GM19193 (cell line): ENCODE data around the gene EIF3I.
A peak's percentile ranks its signal among the peaks of the same experiment; 100 is the strongest.

Experiments
- POLR2A ChIP-seq: IDR thresholded peaks from 4 replicates; pipeline ENCODE4 v1.6.1; 2011; ENCODE audit not compliant: insufficient read depth, insufficient read length; ENCODE audit errors: extremely low read depth

Gene EIF3I

GRCh38 chr1:32240140-32240951 lies 18.1 kb downstream of the EIF3I start:
- TF ChIP-seq POLR2A, result no peak

GRCh38 chr1:32241001-32241763 lies 19.0 kb downstream of the EIF3I start:
- peak; percentile 33 for TF ChIP-seq POLR2A

DNA sequence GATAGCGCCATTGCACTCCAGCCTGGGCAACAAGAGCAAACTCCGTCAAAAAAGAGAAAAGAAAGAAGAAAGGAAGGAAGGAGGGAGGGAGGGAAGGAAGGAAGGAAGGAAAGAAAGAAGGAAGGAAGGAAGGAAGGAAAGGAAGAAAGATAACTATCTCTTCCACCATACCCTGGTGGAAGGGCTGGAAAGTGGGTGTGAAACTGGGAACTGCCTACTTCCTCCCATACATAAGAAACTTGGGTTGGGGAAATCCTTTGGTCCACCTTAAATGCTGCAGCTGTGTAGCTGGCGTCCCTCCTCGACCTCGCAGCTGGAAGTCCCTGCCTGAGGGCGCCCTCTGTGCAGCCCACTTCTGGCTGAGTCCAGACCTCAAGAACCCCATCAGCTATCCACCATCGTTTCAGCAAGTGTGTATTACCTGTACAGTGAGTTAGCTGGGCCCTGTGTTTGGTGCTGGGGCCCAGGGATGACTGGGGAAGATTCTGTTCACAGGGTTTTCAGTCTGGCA lies 20.2 kb downstream of the EIF3I start:
- TF ChIP-seq POLR2A, result no peak

- TF ChIP-seq POLR2A, result no peak
These were observed 24.7 kb downstream of the EIF3I start, which contains the start of gene FAM167B for GRCh38 chr1:32246888-32247273. FAM167B (plus strand) TSS chr1:32247222; CDS start chr1:32247422, 200 bp downstream.

DNA sequence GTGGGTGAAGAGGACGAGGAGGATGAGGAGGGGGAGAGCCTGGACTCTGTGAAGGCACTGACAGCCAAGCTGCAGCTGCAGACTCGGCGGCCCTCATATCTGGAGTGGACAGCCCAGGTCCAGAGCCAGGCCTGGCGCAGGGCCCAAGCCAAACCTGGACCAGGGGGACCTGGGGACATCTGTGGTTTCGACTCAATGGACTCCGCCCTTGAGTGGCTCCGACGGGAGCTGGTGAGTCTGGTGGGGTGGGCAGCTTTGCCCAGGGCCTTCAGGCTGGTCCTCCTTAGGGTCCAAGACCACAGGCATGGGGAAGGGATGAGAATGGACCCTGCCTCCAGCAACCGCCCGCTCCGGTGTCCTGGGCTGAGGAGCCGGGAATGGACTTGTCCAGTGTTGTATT lies 25.2 kb downstream of the EIF3I start:
- TF ChIP-seq POLR2A, result no peak

DNA sequence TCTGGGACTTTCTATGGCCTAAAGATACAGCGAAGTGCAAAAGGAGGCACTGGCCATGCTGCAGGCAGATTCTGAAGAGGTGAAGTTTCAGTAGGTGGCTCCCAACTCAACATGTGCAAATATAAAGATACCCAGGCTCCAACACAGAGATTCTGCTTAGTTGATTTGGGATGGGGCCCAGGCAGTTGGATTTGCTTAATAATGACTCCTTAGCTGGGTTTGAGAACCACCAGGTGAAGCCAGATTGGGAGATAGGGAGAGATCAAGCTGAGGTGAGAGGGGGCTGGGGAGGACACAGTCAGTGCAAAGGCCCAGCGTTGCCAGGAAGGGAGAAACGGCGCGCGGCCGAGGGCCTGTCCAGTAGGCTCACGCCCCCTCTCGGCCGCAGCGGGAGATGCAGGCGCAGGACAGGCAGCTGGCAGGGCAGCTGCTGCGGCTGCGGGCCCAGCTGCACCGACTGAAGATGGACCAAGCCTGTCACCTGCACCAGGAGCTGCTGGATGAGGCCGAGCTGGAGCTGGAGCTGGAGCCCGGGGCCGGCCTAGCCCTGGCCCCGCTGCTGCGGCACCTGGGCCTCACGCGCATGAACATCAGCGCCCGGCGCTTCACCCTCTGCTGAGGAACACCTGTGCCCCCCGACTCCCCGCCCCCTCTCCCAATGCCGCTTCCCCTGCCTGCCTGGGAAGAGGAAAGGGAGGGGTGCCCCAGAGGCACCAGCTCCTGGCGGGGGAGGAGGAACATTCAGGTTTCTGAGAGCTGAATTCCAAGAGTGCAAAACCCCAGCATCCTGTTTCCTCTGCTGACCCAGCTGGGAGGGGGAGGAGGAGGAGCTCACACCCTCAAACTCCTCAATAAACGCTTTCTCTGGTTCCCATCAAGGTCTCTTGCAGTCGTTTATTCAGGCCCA lies 26.0 kb downstream of the EIF3I start:
- TF ChIP-seq POLR2A, result peak; percentile 37

DNA sequence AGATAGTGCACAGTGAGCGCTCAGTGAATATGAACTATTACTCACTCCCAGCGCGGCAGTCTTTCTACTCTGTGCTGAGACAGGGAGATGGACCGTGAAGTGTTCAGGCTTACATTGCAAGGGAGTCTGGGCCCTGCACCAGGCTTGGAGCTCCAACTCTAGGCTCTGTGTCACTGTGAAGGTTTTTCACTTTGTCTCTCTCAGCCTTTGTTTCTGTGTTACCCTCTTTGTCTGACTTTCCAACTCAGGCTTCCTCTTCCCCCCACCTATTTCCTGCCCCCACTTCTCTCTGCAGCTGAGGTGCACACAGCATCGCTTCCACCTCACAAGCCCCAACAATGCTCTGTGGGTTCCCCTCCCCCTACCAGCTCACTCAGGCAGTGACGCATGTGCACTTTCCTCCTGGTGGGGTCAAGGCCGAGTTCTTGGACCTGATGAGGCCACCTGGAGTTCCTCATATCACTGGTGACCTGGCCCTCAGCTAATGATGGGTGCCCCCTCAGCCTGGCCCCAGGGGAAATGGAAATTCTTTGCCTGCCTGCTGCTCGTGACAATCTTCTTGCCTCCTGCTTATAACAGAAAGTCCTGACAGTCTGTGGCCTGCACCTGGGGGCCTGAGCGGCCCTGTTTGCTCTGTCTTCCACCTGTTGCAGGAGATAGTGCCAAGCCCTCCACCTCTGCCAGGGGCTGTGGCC lies 27.8 kb downstream of the EIF3I start:
- TF ChIP-seq POLR2A, result peak; percentile 64

DNA sequence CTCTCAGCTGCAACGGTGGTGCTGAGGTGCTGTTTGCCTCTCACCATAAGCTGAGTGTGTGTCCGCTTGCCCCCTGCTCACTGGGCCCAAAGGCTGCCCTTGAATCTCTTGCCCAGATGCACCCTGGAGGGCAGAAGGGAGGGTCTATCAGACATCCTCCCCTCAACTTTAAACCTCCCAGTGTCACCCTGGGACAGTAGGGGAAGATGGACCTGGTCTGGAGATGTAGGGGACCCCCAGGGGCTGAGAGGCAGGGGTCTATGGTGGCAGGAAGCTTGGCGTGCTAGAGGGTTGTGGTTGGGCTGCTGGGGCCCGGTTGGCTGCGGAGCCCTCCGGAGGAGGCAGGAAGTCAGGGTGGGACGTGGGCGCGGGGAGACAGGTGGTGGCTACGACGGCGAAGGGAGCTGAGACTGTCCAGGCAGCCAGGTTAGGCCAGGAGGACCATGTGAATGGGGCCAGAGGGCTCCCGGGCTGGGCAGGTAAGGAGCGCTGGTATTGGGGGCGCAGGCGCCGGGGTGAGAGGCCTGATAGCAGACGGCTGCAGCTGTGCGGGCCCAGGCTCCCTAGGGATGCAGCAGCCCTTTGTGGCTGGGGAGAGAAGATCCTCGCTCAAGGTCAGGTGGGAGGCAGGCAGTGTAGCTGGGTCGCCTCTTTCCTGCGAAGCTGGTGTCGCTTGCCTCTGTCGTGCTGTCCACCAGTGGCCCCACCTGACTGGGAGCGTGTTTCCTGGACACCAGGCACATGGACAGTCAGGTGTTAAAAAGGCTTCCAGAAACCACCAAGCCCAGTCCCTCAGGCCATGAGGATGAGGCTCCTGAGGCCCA lies 28.9 kb downstream of the EIF3I start, which contains the start of gene LCK:
TSS of gene LCK (plus strand) at position 373 of the 824 bp plus-strand sequence. CDS start 23,065 bp downstream, outside the sequence.
- TF ChIP-seq POLR2A, result peak; percentile 75

DNA sequence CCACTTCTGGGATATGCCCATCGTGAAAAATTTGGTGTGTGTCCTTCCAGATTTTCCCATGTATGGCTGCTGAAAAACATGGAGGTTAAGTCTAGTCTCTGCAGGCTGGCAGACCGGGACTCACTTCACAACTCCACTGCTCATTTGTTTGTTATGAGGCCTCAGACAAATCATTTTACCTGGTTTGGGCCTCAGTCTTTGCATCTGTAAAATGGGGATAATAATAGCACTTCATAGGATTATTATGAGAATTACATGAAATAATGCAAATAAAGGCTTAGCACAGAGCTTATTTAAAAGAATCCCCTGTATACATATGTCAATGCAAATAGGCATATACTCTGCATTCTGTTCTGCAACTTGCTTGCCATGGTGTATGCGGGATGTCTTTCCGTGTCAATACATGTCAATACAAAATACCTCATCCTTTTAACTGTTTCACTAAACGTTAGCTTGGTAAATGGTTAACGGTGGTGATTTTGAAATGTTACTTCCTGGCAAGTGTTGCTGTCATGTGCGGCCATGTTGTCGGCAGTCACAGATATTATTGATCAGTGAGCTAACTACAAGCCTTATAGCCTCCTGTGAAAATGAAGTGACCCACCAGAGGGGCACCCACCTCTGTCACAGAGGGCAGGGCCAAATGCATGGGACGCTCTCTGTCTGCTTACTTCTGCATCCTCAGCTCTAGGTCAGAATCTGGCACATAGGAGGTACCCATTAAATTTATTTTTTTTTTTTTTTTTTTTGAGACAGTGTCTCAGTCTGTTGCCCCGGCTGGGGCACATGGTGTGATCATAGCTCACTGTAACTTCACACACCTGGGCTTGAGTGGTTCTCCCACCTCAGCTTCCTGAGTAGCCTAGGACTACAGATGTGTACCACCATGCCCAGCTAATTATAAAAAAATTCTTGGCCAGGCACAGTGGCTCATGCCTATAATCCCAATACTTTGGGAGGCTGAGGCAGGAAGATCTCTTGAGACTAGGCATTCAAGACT lies 33.2 kb downstream of the EIF3I start:
- no peak for TF ChIP-seq POLR2A

DNA sequence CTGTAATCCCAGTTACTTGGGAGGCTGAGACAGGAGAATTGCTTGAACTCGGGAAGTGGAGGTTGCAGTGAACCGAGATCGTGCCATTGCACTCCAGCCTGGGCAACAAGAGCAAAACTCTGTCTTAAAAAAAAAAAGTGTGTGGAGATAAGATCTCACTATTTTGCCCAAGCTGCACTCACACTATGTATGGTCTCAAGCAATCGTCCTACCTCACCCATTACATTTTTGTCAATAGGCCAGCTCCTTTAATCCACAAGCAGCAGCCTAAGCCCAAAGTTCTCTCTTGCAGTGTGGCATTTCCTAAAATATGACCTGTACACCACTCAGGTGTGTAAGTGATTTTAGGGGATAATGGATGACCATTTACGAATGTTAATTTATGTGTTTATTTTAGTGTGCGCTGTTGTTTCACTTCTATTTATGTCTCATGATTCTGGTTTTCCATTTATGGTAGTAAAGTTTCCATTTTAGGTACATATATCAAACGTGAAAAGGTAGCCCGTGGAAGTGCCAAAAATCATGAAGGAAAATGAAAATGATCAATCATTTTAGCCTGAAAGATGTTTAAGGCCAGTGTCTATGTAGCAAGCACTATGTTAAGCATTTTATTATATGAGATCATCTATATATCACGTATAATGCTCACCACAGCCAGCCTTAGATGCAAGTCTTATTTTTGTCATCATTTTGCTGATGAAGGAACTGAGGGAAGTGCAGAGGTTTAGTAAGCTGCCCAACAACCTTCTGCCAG lies 34.4 kb downstream of the EIF3I start:
- TF ChIP-seq POLR2A, result no peak

DNA sequence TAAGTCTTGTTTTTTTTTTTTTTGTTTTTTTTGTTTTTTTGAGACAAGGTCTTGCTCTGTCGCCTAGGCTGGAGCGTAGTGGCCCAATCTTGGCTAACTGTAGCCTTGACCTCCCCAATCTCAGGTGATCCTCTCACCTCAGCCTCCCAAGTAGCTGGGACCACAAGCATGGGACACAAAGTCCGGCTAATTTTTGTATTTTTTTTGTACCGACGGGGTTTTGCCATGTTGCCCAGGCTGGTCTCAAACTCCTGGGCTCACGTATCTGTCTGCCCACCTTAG lies 35.0 kb downstream of the EIF3I start:
- TF ChIP-seq POLR2A, result no peak

GRCh38 chr1:32263744-32264143 lies 41.5 kb downstream of the EIF3I start:
- TF ChIP-seq POLR2A, result no peak
